Mesenchymal stem cell (in vitro differentiated cells and primary cell): ENCODE measurements around the gene RAMP1.
A peak's percentile ranks its signal among the peaks of the same experiment; 100 is the strongest.

Source experiments
- DNase-seq: peaks from one replicate; pipeline ENCODE4 v3.0.0-alpha.2; 2013
- H2AFZ ChIP-seq: one replicate; pipeline ENCODE4 v1.6.1; 2013; ENCODE audit warnings: low read depth, mild to moderate bottlenecking, control low read depth, inconsistent platforms, low read length, moderate library complexity
- H2AK5ac ChIP-seq: 2 replicates; pipeline ENCODE4 v1.6.1; 2013; ENCODE audit warnings: low read length, moderate library complexity, mild to moderate bottlenecking, inconsistent platforms; ENCODE audit not compliant: severe bottlenecking
- H2BK120ac ChIP-seq: one replicate; pipeline ENCODE4 v1.6.1; 2013; ENCODE audit warnings: low read depth, mild to moderate bottlenecking, inconsistent platforms, low read length, moderate library complexity
- H2BK12ac ChIP-seq, 2 experiments: one replicate each; pipeline ENCODE4 v1.6.1; 2013; ENCODE audit warnings: inconsistent platforms in 2 of 2, low read length in 2 of 2, mild to moderate bottlenecking in 2 of 2, moderate library complexity in 2 of 2, control low read depth in 1 of 2
- H2BK15ac ChIP-seq: one replicate; pipeline ENCODE4 v1.6.1; 2013; ENCODE audit warnings: mild to moderate bottlenecking, low read depth, inconsistent platforms; ENCODE audit not compliant: poor library complexity, severe bottlenecking
- H2BK5ac ChIP-seq: 2 replicates; pipeline ENCODE4 v1.6.1; 2013; ENCODE audit warnings: low read depth, mild to moderate bottlenecking, low read length, control low read depth, inconsistent platforms; ENCODE audit not compliant: poor library complexity, severe bottlenecking
- H3K14ac ChIP-seq, 2 experiments: one replicate each; pipeline ENCODE4 v1.6.1; 2013; ENCODE audit warnings: inconsistent platforms in 2 of 2, low read length in 2 of 2, control low read depth in 1 of 2, mild to moderate bottlenecking in 1 of 2, moderate library complexity in 1 of 2
- H3K18ac ChIP-seq, 2 experiments: one replicate each; pipeline ENCODE4 v1.6.1; 2013; ENCODE audit warnings: inconsistent platforms in 2 of 2, low read length in 2 of 2, control low read depth in 1 of 2, low read depth in 1 of 2, mild to moderate bottlenecking in 1 of 2
- H3K23ac ChIP-seq, 2 experiments: one replicate each; pipeline ENCODE4 v1.6.1; 2013; ENCODE audit warnings: inconsistent platforms in 2 of 2, low read length in 2 of 2, mild to moderate bottlenecking in 2 of 2, moderate library complexity in 2 of 2, control low read depth in 1 of 2
- H3K27ac ChIP-seq: 2 replicates; pipeline ENCODE4 v1.5.1; 2013; ENCODE audit warnings: mild to moderate bottlenecking, moderate library complexity, low read length, control low read depth, inconsistent platforms; ENCODE audit not compliant: poor library complexity, severe bottlenecking
- H3K27me3 ChIP-seq, 2 experiments: 2 replicates each; pipeline versions ENCODE4 v1.6.1 to v1.7.0; 2013; ENCODE audit warnings: low read length in 2 of 2, mild to moderate bottlenecking in 2 of 2, moderate library complexity in 2 of 2, control low read depth in 1 of 2, inconsistent platforms in 1 of 2; ENCODE audit not compliant: control insufficient read depth in 1 of 2, insufficient read depth in 1 of 2
- H3K36me3 ChIP-seq, 2 experiments: 2 replicates each; pipeline versions ENCODE4 v1.6.1 to v1.7.0; 2013; ENCODE audit warnings: low read length in 2 of 2, control low read depth in 1 of 2, inconsistent platforms in 1 of 2, low read depth in 1 of 2, mild to moderate bottlenecking in 1 of 2; ENCODE audit not compliant: insufficient read depth in 2 of 2, control insufficient read depth in 1 of 2
- H3K4ac ChIP-seq, 2 experiments: one replicate each; pipeline ENCODE4 v1.6.1; 2013; ENCODE audit warnings: inconsistent platforms in 2 of 2, low read length in 2 of 2, mild to moderate bottlenecking in 2 of 2, moderate library complexity in 2 of 2, control low read depth in 1 of 2, low read depth in 1 of 2
- H3K4me1 ChIP-seq: 2 replicates; pipeline ENCODE4 v1.6.1; 2013; ENCODE audit warnings: low read depth, low read length, control low read depth; ENCODE audit not compliant: control insufficient read depth, insufficient read depth
- H3K4me2 ChIP-seq: 2 replicates; pipeline ENCODE4 v1.6.1; 2013; ENCODE audit warnings: low read length, mild to moderate bottlenecking, inconsistent platforms; ENCODE audit not compliant: poor library complexity, severe bottlenecking
- H3K4me3 ChIP-seq, 2 experiments: 2 replicates each; pipeline versions ENCODE4 v1.5.1 to v1.7.0; 2013; ENCODE audit warnings: low read length in 2 of 2, mild to moderate bottlenecking in 2 of 2, control low read depth in 1 of 2, low read depth in 1 of 2; ENCODE audit not compliant: insufficient read depth in 1 of 2
- H3K79me1 ChIP-seq: replicated peaks from 2 replicates; pipeline ENCODE4 v1.6.1; 2013; ENCODE audit warnings: mild to moderate bottlenecking, control low read depth, low read length, inconsistent platforms; ENCODE audit not compliant: poor library complexity, severe bottlenecking
- H3K9ac ChIP-seq: 2 replicates; pipeline ENCODE4 v1.7.0; 2013; ENCODE audit warnings: mild to moderate bottlenecking, low read length, moderate library complexity
- H3K9me3 ChIP-seq: 2 replicates; pipeline ENCODE4 v1.7.0; 2013; ENCODE audit warnings: mild to moderate bottlenecking, low read length; ENCODE audit not compliant: control insufficient read depth
- H4K8ac ChIP-seq: one replicate; pipeline ENCODE4 v1.6.1; 2013; ENCODE audit warnings: inconsistent platforms, mild to moderate bottlenecking, low read length, moderate library complexity
- H4K91ac ChIP-seq: one replicate; pipeline ENCODE4 v1.6.1; 2013; ENCODE audit warnings: mild to moderate bottlenecking, low read length, inconsistent platforms
- WGBS: methylation state at CpG from one replicate; pipeline ENCODE4 v1.1.7; 2013; ENCODE audit warnings: mixed read lengths; 5-methylcytosine and 5-hydroxymethylcytosine counted together

Gene RAMP1

DNA sequence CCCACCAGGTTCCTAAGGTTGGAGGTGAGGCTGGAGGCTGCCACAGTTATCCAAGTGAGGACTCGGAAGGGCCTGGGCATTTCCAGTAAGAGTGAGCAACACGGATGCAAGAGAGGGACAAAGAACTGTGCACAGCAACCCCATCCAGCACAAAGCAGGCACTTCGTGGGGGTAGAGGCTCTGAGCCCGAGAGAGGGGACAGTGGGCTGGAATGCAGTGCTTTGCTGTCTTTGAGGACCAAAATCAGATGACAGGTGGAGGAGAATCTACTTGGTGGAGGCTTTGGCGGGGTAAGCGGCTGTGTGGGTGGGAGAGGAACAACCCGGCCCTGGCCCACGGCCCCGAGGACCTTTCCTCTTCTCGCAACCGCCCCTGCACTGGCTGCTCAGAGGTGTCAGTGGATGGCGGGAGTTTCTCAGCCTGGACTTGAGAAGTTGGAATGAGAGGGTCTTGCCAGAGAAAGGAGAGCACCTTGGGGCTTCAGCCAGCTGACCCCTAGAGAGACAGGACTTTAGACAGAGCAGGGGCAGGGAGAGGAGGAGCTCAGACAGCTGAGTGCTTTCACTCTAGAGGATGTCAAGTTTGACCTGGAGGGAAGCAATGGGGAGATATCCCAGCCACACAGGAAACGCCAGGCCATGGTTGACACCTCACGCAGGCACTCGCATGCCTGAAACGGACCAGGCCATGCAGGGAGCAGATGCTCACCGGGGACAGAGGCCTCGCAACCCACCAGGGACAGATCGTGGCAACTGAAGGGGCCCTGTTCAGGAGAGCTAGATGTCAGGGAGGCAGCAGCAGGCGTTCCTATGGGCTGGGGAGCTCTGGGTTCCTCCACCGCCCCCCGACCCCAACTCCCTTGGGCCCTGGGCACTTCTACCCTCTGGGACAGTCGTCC is 11.6 kb downstream of the RAMP1 start:
- Histone ChIP-seq H3K27me3 (peaks cover 0 to 38% of the 10 kb centered on the region in 2 experiments), H3K4me2 (no peak overlapping the region), H2BK15ac (no peak overlapping the region), H3K23ac (no peak overlapping the region), H4K8ac (peak overlapping the region; percentile 84), H3K9me3 (no peaks in the 10 kb centered on the region), H3K4me3 (no peak overlapping the region), H3K79me1 (no peaks in the 10 kb centered on the region), H4K91ac (peak overlapping the region; percentile 84), H3K36me3 (no peaks in the 10 kb centered on the region), H2AK5ac (no peak overlapping the region), H3K9ac (no peak overlapping the region), H2AFZ (no peak overlapping the region), H2BK120ac (no peak overlapping the region), H3K14ac (peak overlapping the region in 1 of 2 experiments; percentile 61), H2BK5ac (no peak overlapping the region), H2BK12ac (peak overlapping the region in 1 of 2 experiments; percentile 30), H3K4me1 (peaks cover 33% of the 10 kb centered on the region), H3K18ac (peak overlapping the region in 1 of 2 experiments; percentile 83), H3K27ac (no peak overlapping the region), H3K4ac (peak overlapping the region in 1 of 2 experiments; percentile 82)
- WGBS = 77% methylated on average over 23 of the region's 23 CpGs
- no peak for DNase-seq

DNA sequence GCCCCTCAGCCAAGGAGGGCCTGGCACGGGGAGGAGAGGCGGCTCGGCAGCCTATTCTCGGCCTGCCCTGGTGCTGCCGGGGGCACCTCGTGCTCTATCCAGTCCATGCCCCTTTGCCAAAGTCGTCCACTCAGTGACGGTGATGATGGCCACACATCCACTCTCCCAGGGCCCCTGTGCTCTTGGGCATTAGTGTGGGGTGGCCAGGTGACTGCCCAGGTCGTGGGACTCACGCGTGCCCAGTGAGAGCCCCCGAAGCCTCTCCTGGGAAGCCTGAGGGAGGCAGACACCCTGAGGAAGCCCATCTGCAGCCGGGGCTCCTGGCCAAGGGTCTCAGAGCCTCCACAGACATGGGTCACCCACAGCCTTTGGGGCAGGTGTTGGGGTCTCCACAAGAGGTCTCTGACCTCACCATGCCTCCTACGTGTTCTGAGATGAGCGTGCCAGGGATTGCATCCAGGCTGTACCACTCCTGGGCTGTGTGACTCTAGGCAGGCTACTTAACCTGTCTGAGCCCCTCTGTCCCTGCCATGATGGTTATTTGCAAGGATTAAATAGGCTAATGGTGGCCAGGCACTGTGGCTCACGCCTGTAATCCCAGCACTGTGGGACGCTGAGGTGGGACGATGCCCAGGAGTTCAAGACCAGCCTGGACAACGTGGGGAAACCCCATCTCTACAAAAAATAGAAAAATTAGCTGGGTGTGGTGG is 12.9 kb downstream of the RAMP1 start:
- no peak overlapping the region for H3K9ac ChIP-seq
- H3K36me3 ChIP-seq = no peaks in the 10 kb centered on the region
- H3K4me3 ChIP-seq = no peak overlapping the region
- no peak overlapping the region for H3K14ac ChIP-seq
- H2BK12ac ChIP-seq = no peak overlapping the region
- no peak overlapping the region for H3K4ac ChIP-seq
- no peak overlapping the region for H3K4me2 ChIP-seq
- H4K91ac ChIP-seq = no peak overlapping the region
- no peak overlapping the region for H3K23ac ChIP-seq
- no peak overlapping the region for H2BK5ac ChIP-seq
- no peak overlapping the region for H2AK5ac ChIP-seq
- no peak overlapping the region for H4K8ac ChIP-seq
- 94% methylated on average over 18 of the region's 19 CpGs for WGBS
- H3K79me1 ChIP-seq = no peaks in the 10 kb centered on the region
- no peak for DNase-seq
- peaks cover 0 to 38% of the 10 kb centered on the region in 2 experiments for H3K27me3 ChIP-seq
- no peak overlapping the region for H2BK15ac ChIP-seq
- no peak overlapping the region for H2BK120ac ChIP-seq
- H3K4me1 ChIP-seq = peaks cover 37% of the 10 kb centered on the region
- H2AFZ ChIP-seq = no peak overlapping the region
- no peaks in the 10 kb centered on the region for H3K9me3 ChIP-seq
- H3K27ac ChIP-seq = no peak overlapping the region
- H3K18ac ChIP-seq = no peak overlapping the region

DNA sequence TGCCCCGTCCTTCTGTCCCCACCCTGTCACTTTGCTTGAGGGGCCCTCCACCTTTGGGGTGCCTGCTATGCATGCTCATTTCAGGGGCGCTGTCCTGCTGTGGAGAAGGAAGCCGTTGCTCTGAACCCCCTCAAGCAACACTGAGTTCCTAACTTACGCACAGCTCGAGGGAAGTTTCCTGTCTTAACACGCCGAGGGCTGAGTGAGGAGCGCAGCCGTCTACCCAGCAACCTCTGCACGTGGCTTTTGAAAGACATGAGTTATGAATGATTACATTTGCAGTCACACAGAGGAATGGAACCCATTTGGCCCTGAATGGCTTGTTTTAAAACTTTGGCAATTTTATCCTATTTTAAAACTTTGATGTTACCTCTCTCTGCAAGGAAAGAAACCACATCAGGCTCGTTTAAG is 14.0 kb downstream of the RAMP1 start:
- H3K4me1 ChIP-seq = peaks cover 35% of the 10 kb centered on the region
- no peak overlapping the region for H2AFZ ChIP-seq
- no peak overlapping the region for H2AK5ac ChIP-seq
- H3K27me3 ChIP-seq = peaks cover 0 to 38% of the 10 kb centered on the region in 2 experiments
- H3K23ac ChIP-seq = no peak overlapping the region
- H2BK15ac ChIP-seq = no peak overlapping the region
- H4K8ac ChIP-seq = no peak overlapping the region
- no peak overlapping the region for H3K4ac ChIP-seq
- H2BK12ac ChIP-seq = no peak overlapping the region
- no peak overlapping the region for H3K4me3 ChIP-seq
- no peak overlapping the region for H3K4me2 ChIP-seq
- DNase-seq = no peak
- no peak overlapping the region for H4K91ac ChIP-seq
- H3K14ac ChIP-seq = no peak overlapping the region
- no peak overlapping the region for H2BK5ac ChIP-seq
- H3K9ac ChIP-seq = no peak overlapping the region
- no peak overlapping the region for H2BK120ac ChIP-seq
- no peaks in the 10 kb centered on the region for H3K36me3 ChIP-seq
- no peaks in the 10 kb centered on the region for H3K9me3 ChIP-seq
- no peak overlapping the region for H3K27ac ChIP-seq
- no peaks in the 10 kb centered on the region for H3K79me1 ChIP-seq
- H3K18ac ChIP-seq = peak overlapping the region in 1 of 2 experiments; percentile 28
- 85% methylated on average over 11 of the region's 11 CpGs for WGBS

DNA sequence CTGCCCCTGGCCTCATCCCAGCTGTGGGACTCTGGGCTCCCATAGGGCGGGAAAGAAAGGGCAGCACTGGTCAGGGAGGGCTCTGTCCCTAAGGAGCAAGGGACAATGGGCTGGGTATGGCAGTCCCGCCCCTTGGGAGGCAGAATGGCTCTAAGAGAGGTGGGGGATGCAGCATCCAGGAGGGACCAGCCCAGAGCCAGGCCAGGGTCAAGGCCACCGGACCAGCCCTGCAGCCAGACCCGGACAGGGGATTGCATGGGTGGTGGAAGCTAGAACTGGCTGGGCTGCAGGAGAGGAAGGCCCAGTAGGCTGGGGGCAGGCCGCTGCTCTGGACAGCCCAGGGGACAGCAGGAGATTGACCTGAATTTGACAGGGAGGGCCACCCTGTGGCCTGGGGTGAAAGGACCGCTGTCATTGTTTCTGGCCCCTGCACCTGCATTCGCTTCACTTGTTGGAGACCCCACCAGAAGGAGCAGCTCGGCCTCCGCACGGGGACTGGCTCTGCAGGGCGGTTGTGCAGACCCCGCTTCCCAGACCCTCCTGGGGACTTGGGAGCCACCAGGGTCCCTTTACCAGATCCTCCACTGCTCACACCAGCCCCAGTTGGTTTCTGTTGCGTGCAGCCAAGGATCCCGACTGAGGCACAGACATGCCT is 14.6 kb downstream of the RAMP1 start:
- no peak overlapping the region for H3K9ac ChIP-seq
- peak overlapping the region; percentile 47 for H4K91ac ChIP-seq
- no peak overlapping the region for H2BK120ac ChIP-seq
- no peak overlapping the region for H3K4ac ChIP-seq
- H2AFZ ChIP-seq = no peak overlapping the region
- H3K27ac ChIP-seq = peak overlapping the region; percentile 83
- no peak overlapping the region for H3K4me3 ChIP-seq
- 95% methylated on average over 14 of the region's 14 CpGs for WGBS
- no peak overlapping the region for H2BK12ac ChIP-seq
- peaks cover 33% of the 10 kb centered on the region for H3K4me1 ChIP-seq
- H3K27me3 ChIP-seq = peaks cover 0 to 37% of the 10 kb centered on the region in 2 experiments
- peak overlapping the region; percentile 74 for H2AK5ac ChIP-seq
- no peak overlapping the region for H2BK15ac ChIP-seq
- no peak overlapping the region for H3K23ac ChIP-seq
- H4K8ac ChIP-seq = no peak overlapping the region
- H3K79me1 ChIP-seq = no peaks in the 10 kb centered on the region
- no peak overlapping the region for H2BK5ac ChIP-seq
- no peaks in the 10 kb centered on the region for H3K9me3 ChIP-seq
- H3K18ac ChIP-seq = no peak overlapping the region
- DNase-seq = no peak
- H3K14ac ChIP-seq = no peak overlapping the region
- H3K4me2 ChIP-seq = no peak overlapping the region
- H3K36me3 ChIP-seq = no peaks in the 10 kb centered on the region
